Lower leg skin (tissue), 3 donors: ENCODE data around the gene TMEM129.

Experiments used
- CTCF ChIP-seq, 3 donors: fragments of 450-650 bp; IDR thresholded peaks; one replicate each; pipeline ENCODE4 v1.5.1; 2016; ENCODE audit warnings: antibody characterized with exemption in 3 of 3, mild to moderate bottlenecking in 3 of 3, moderate library complexity in 2 of 3
- POLR2A ChIP-seq, 2 donors: fragments of 450-650 bp; IDR thresholded peaks; one replicate each; pipeline ENCODE4 v1.6.1; 2016 to 2017; ENCODE audit warnings: antibody characterized with exemption in 2 of 2, mild to moderate bottlenecking in 1 of 2, moderate library complexity in 1 of 2

- TF ChIP-seq POLR2A (IDR thresholded peaks at IDR 0.05) (no peak), CTCF (IDR thresholded peaks at IDR 0.05) (no peak)
Observed at GRCh38 chr4:1759170-1759817, 38.2 kb upstream of the TMEM129 start.
